Endothelial cell of umbilical vein (primary cell): ENCODE measurements around the gene SRPK2.

Experiments used
- CTCF ChIP-seq, 2 donors: IDR thresholded peaks; 1 replicate in 1 of 2; 2 replicates in 1 of 2; pipeline ENCODE4 v1.5.1; 2011; ENCODE audit warnings: low read length in 2 of 2, mild to moderate bottlenecking in 2 of 2, moderate library complexity in 2 of 2, control low read depth in 1 of 2, inconsistent platforms in 1 of 2, low read depth in 1 of 2; ENCODE audit not compliant: insufficient read depth in 1 of 2; ENCODE audit errors: extremely low read depth in 1 of 2
- EZH2 ChIP-seq: IDR thresholded peaks from 2 replicates; pipeline ENCODE4 v1.6.1; 2012; ENCODE audit warnings: borderline replicate concordance, low read depth, mild to moderate bottlenecking, moderate library complexity, low read length, inconsistent platforms; ENCODE audit not compliant: severe bottlenecking
- FOS ChIP-seq: IDR thresholded peaks from 2 replicates; pipeline ENCODE4 v1.6.1; 2011; ENCODE audit warnings: mild to moderate bottlenecking, low read length, moderate library complexity, borderline replicate concordance; ENCODE audit not compliant: insufficient read depth
- GATA2 ChIP-seq: IDR thresholded peaks from 2 replicates; pipeline ENCODE4 v1.7.0; 2011; ENCODE audit warnings: low read depth, mild to moderate bottlenecking, moderate library complexity, mixed read lengths, low read length; ENCODE audit not compliant: insufficient read length, insufficient read depth
- MAX ChIP-seq: IDR thresholded peaks from 2 replicates; pipeline ENCODE4 v1.6.1; 2011; ENCODE audit not compliant: insufficient read depth, insufficient read length
- MYC ChIP-seq: IDR thresholded peaks from one replicate; pipeline ENCODE4 v1.6.1; 2011; ENCODE audit warnings: mild to moderate bottlenecking, low read depth, low read length
- POLR2A ChIP-seq: IDR thresholded peaks from 2 replicates; pipeline ENCODE4 v1.6.1; 2012; ENCODE audit warnings: low read depth, mild to moderate bottlenecking, control low read depth, low read length
- POLR2AphosphoS5 ChIP-seq: IDR thresholded peaks from 2 replicates; pipeline ENCODE4 v1.6.1; 2012; ENCODE audit warnings: low read depth, mild to moderate bottlenecking, control low read depth, low read length, moderate library complexity; ENCODE audit not compliant: insufficient read depth

GRCh38 chr7:105281966-105282365 lies 106.8 kb downstream of the SRPK2 start:
- TF ChIP-seq CTCF (IDR thresholded peaks at IDR 0.05; ENCODE audit: extremely low read depth in 1 of 2, insufficient read depth in 1 of 2, low read depth in 1 of 2, low read length in 2 of 2) (no peak), POLR2A (no peak), MAX (no peak), FOS (no peak), POLR2AphosphoS5 (no peak), EZH2 (no peak), GATA2 (no peak), MYC (no peak)
